GM18868 (cell line): ENCODE results near the gene ARGFX.
A peak's percentile ranks its signal among the peaks of the same experiment; 100 is the strongest.
"Not testable (repeated sequence)": the region's sequence is repeated elsewhere in the genome, so short reads cannot be mapped to it uniquely, and the experiment has no call there.

ENCODE experiments used
- ATAC-seq: cut with Tn5 transposase; IDR thresholded peaks from one replicate; pipeline ENCODE4 v1.9.1; 2021; ENCODE audit warnings: mild to moderate bottlenecking, moderate library complexity; ENCODE audit not compliant: unreplicated experiment

The ARGFX gene

DNA sequence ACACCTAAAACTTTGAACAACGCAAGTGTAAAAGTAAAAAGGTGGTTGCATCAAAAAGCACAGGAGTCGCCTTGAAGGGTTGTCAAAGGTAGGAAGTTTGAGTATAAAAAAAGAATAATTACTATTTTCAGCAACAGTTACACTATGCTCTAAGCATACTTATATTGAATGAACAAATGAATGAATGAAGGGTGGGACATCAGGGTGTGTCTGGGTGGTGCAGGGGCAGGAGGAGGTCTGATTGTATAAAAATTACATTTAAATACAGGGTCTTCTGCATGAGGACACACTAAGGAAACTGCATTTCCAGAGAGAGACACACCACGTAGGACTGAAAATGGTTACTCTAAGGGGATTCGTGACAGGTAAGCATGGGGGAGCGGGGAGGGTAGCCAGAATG lies at the start of gene ARGFX:
TSS of gene ARGFX (plus strand) at position 301 of the 400 bp plus-strand sequence. CDS start 2,765 bp downstream, outside the sequence.
- no peak for ATAC-seq

DNA sequence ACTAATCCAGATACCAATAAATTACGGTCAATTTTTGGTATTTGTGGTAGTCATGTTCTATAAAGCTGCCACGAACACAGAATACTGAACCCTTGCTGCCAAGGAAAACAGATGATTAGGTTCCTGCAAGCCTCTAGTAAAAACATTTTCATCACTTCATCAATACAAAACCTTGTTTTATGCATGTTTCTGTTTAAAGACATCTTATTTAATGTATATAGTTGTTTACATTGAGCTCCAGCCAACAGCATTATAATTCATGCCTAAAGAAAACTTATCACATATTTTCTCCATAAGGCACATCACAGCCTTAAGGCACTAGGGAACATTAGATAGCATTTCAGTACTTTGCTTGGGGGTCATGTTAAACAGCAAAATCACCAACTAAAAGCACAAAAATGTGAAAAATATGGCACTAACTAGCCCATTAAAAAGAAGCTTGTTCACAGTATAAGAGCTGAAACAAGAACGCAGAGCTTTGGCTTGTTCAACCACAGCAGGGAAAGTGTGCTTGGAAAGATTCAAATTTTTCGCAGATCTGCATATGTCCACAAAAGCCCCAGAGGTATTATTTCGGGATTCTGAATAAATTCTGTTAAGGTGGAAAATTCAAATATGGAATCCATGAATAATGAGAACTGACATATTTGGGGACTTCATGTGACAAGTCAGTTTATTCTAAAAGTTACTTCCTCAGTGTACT lies 49.6 kb upstream of the ARGFX start:
- no peak for ATAC-seq

DNA sequence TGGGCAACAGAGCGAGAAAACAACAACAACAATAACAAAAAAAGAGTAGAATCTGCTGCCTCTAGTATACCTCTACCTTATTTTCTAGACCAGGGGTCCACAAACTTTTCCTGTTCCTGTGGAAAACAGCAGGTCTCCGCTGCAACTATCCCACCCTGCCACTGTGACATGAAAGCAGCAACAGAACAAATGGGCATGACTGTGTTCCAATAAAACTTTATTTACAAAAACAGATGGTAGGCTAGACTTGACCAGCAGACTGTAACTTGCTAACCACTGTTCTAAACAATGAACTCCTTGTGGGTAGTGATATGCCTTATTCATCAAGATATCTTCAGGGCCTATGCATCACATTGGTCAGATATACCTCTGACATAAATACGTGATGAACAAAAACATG lies 47.2 kb upstream of the ARGFX start:
- no peak for ATAC-seq

DNA sequence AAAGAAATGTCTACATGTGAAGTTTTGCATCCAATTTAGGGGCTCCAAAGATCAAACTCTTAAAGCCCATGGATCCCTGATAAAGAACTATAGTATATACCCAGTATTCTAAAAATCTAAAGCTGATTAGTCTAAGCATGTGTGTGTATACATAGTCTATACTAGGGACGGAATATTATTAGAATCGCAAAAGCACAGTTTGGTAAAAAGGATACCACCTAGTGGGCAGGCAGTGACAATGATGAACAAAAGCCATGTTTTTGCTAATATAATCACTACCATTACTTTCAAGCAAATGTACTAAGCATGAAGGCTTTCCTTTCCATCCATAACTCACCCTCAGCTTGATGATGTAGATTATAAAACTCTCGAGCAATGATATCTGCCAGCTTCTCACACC lies 38.4 kb upstream of the ARGFX start:
- no peak for ATAC-seq

DNA sequence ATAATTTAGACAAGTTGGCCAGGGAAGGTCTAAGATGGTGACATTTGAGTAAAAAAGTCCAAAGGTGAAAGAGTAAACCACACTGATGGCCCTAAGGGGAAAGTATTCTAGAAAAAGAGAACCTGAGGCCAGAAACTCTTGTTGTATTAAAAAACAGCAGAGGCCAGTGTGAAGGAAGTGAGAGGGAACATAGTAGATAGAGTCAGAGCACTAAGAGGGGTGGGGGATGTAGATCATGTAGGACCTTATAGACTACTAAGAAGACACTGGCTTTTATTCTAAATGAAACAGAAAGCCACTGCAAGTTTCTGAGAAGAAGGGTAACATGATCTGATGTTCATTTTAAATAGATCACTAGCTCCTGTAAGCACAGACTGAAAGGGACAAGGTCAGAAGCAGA lies 36.5 kb upstream of the ARGFX start:
- ATAC-seq: no peak

DNA sequence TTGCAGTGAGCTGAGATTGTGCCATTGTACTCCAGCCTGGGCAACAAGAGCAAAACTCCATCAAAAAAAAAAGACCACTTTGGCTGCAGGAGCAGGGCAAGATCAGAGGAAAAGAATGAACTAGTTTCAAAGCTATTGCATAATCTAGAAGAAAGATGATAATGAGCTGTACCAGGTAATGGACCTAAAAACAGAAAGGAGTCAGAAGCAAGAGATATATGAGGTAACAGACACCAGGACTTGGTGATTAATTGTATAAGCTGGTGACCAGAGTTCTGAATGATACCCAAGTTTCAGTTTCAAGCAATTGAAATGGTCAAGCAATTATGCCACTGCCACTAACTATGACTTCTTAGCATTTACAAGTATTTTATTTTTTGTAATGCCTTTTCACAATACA lies 24.8 kb upstream of the ARGFX start:
- no peak for ATAC-seq

DNA sequence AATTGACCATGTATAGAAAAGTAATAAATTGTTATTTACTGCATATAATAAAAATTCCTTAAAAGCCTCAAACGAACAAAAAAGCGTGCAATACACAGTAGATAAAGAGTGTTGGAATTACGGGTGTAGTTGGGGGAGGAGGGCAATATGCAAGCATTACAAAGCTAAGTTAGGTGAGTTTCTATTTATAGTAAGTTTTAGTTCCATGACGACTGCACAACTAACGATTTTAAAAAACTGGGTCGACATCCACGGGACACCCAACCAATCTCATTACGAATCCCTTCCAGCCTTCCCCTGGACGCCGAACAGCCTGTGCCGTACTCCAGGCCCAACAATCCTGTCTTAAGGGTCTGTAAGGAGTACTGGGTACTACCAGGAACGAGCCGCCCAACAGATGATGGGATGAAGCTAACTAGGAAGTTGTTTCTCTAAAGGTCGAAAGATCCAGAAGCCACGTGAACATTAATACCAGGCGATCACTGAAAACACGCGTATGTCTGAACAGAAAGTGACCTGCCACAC lies 22.6 kb upstream of the ARGFX start:
- no peak for ATAC-seq

DNA sequence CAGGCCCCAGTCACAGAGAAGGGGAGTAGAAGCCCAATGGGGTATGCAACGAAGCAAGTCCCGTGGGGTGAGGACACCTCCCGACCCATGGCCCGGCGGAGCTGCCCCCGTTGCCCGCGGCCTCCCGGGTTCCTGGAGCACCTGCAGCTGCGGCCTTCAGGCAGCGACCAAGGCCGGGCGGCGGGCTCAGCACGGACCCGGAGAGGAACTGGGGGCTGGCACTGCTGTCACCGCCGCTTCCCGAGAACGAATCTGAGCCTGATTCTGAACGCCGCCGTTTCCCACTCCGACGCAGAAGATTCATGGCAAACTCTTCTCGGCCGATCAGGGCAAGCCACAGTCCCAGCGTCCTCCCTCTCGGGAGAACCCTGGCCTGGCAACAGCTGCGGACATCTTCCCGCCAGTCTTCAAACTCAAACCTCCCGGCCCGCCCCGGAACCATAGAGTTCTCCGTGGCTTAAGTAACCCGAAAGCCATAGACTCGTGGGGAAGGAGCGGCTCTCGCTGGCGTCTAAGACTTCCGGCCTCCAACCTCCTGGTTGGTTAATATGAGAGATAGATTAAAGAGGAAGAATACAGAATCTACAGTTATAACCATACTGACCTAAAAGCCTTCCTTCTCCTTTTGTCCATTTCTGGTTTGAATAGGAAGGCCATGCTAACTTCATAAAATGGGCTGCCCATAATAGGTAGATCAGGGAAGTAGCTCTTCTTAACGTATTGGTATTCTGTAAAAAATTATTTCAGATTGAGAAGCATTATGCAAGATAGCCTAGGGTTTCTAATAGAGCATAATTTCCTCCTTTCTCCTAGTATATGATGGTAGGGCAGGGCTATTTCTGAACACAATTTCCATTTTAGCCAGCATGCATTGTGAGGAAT lies 21.9 kb upstream of the ARGFX start, which contains the start of gene POLQ:
TSS of gene POLQ (minus strand) at position 415 of the 882 bp plus-strand sequence. CDS start at position 304, 111 bp downstream.
- ATAC-seq: peak; percentile 85

DNA sequence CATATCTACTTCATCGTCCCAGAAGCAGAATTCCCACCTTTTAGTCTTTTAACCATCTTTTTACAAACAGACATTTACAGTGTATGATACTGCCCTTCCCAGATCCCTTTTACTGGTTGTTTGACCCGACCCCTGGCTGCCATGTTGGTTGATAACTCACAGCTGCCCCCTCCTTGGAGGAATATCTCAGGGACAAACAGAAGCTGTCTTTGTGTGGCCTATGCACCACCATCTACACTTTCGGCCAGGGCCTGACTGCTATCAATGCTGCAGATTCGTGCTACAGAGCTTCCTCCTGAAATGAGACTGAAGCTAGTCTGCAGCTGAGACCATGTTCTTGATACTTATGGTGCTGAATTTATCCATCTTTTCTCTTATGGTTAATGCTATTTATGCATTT lies 15.4 kb upstream of the ARGFX start:
- ATAC-seq: no peak

DNA sequence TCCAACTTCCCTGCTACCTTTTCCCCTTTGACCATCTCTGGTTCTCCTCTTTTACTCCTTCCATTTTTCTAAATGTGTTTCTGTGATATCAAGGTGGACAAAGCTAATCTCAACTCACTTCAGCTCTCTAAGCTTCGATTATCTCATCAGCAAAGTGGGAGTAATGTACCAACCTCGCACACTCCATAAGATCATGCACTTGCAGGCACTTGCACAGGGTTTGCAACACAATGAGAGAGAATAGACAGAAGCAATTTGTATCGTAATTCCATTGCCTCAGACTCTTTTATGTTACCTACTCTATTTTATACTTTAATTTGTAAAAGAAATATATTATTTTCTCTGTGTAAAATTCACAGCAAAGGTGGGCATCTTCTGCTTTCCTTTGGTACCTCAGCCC lies 15.0 kb upstream of the ARGFX start:
- ATAC-seq: no peak

DNA sequence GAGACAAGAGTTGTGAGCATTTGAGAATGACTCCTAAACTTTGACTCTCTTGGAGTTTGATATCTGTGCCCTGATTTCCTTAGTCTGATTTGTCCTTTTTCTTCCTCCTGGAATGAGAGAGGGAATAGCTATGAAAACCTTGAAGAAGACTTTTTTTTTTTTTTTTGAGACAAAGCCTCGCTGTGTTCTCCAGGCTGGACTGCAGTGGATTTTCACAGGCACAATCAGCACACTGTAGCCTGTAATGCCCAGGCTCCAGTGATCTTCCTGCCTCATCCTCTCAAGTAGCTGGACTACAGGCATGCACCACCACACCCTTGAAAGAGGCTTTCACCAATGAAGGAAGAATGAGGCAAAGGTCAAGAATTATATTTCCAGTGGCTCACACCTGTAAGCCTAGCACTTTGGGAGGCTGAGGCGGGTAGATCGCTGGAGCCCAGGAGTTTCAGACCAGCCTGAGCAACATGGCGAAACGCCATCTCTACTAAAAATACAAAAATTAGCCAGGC lies 10.3 kb upstream of the ARGFX start:
- ATAC-seq: no peak

DNA sequence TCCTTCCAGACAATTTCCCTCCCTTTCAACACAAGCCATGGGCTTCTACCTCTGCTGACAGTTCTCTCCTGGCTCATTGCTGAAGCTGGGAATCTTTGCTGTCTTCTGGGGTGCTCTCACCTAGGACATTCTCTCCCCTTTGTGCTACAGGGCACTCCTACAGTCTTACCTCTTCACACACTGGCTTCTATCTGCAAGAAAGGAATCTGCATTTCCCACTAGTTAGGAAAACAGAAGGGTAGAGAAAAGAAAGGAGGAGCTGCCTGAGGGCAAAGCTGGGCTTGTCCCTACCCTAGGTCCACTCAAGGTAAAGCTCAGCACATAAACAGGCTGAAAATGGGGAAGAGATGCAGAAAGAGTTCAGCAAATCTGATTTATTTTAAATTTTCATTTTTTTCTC lies 5.6 kb upstream of the ARGFX start:
- ATAC-seq: no peak

DNA sequence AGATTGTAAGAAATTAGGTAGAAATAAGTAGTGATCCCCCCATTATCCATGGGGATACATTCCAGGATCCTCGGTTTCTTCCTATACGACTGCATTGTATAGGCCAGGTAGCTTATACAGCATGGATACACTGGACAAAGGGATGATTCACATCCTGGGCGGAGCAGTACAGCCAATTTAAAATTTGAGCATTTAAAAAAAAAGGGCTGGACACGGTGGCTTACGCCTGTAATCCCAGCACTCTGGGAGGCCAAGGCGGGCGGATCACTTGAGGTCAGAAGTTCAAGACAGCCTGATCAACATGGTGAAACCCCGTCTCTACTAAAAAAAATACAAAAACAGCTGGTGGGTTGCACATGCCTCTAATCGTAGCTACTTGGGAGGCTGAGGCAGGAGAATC lies 976 bp upstream of the ARGFX start:
- ATAC-seq: no peak

DNA sequence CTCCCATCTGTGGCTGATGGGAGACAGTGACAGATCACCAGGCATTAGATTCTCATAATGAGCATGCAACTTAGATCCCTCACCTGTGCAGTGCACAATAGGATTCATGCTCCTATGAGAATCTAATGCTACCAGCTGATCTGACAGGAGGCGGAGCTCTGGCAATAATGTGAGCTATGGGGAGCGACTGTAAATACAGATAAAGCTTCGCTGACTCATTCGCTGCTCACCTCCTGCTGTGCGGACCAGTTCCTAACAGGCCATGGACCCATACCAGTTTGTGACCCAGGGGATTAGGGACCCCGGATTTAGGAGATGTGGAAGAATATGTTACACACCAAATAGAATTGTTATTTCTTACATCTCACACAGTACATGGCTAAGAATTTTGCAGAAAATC lies 6.7 kb downstream of the ARGFX start:
- ATAC-seq: no peak

DNA sequence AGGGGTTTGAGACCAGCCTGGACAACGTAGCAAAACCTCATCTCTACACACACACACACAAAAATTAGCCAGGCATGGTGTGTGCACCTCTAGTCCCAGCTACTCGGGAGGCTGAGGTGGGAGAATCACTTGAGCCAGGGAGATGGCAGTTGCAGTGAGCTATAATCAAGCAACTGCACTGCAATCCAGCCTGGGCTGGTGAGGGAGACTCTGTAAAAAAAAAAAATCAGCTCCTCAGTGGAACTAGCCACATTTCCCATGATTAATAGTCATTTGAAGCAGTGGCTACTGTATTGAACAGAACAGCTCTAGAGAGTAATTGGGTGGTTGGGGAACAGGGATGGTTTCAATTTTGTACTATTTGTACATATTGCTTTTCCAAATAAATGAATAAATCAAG lies 13.9 kb downstream of the ARGFX start:
- ATAC-seq: no peak

DNA sequence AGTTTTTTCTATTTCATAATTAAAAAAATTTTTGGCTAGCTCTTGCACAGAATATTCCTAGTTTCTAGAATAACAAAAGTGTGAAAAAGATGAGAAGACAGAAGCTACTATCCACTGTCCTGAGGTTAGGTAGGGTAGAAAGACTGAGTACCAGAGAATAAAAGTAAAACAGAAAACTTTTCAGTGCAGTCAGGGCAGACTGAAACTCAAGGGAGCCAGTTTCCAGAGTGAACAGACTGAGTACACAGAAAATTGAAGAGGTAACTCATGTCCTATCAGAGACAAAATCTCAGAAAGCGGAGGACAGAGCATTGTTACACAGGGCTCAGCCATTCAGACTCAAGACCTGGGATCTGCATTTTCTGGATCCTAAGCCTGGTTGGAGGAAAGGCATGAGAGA lies 16.7 kb downstream of the ARGFX start:
- ATAC-seq: no peak

DNA sequence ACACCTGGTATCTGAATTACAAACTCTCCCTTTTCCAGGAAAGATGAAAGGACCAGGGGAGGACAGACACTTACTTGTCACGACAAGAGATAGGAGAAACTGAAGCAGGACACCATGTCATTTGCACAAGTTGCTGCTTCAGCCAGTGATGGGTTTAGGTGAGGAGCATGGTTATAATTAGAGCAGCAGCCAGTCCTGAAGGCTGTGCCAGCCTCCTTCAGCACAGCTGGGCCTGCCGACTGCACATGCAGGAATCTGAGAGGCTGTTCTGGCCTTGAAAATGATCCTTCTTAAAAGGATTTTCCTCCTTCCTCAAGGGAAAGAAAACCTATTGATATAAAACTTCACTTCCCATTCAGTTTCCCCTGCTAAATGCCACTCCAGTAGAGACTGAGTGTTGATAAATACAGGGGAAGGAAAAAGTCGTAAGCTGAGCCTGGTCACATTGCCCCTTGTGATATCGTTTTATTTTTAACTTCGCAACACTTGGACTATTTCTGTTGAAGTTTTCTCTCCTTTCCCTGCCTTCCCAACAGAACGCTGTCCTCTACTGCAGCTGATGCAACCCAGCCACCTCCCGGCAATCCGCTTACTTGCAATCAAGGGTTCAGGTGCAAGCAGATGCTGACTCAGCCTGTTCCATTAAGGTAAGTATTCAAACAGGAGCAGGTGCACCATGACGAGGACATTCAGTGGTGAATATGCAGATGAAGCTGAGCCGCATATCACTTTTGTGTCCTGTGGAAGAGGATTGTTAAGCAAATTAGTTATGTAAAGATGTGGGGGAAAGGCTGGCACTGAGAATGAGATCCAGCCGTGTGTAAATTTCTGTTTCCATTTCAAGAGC lies 25.3 kb downstream of the ARGFX start, which contains the start of gene FBXO40:
TSS of gene FBXO40 (plus strand) at position 524 of the 847 bp plus-strand sequence. CDS start 27,197 bp downstream, outside the sequence.
- peak; percentile 53 for ATAC-seq

DNA sequence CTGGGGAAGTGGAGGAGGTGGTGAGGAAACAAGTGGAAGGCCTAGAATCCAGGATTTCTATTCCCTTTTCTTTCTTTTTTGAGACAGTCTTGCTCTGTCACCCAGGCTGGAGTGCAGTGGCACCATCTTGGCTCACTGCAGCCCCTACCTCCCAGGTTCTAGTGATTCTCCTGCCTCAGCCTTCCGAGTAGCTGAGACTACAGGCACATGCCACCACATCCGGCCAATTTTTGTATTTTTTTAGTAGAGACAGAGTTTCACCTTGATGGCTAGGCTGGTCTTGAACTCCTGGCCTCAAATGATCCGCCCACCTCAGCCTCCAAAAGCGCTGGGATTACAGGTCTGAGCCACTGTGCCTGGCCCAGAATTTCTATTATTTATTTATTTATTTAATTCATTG lies 26.1 kb downstream of the ARGFX start:
- not testable (repeated sequence) for ATAC-seq

DNA sequence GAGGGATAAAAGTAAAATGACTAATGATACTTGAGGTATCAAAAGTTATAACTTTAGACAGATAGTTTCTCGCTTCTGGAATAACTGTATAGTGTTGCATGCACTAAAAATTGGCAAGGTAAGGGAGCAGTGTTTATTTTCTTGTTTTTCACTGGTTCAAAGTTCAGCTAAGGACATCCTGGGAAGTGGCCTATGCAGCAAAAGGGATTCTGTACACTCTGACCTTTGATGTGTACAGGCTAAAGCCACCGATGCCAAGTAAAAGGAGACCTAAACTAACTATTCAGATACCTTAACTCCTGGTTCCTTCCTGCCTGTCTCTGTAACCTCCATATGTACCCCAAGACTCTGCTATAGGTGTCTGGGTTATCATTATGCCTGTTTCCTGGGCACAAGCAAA lies 27.1 kb downstream of the ARGFX start:
- no peak for ATAC-seq

DNA sequence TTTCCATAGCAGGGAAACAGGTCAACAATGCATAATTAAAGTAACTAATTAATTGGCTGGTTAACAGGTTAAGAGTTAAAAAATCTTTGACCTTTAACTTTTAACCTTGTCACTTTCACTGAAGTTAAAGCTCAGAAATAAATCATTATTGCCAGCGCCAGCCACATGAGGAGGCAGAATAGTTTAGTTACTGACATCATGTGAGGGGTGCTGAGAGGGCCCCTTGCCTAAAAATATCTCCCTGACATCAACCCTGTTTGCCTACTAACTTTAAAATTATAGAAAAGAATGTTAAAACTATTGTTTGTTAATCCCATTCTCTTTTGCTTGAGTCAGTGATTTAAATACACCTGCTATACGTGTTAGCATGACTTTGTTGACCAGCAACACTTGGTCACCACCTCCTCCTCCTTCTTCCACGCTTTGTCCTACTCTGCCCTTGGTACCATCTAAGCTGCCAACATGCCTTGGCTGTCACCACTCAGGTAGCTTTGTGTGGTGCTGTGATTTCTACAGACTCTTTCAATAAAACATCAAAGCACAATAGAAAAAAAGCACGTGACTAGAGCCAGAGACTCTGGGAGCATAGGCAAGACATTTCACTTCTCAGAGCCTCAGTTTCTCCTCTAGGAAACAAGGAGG lies 28.1 kb downstream of the ARGFX start:
- ATAC-seq: no peak
